ENCODE results near the gene WWOX.
"Not testable (repeated sequence)": the region's sequence is repeated elsewhere in the genome, so short reads cannot be mapped to it uniquely, and the experiment has no call there.

The WWOX gene

DNA sequence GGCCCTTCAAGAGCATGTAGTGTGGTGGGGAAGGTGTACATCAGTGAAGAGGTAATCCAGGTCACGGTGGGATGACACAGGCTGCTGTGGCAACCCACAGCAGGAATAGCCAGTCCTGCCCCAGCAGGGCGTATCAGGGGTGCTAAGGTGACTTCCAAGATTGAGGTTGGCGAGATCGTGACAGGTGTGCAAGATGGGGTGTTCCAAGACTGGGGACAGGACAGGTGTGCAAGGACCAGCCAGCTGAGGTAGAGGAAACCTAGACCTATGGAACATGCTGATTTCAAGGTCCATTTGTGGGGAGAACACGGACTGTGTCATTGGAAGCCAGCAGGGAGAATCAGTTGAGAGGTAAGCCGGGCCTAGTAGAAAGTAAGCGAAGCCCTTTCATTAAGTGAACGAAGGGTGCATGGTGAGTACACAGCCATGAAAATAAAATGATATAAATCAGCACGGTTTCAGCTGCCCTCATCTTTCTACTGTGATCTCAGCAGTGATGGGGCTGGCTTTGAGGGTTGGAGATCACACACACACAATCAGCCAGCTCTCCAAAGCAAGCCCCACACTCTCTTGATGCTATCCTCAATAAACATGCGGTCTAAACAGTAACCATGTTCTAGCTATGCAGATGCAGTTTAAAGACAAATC lies 497.0 kb downstream of the WWOX start:
- DNase-seq: no peak

DNA sequence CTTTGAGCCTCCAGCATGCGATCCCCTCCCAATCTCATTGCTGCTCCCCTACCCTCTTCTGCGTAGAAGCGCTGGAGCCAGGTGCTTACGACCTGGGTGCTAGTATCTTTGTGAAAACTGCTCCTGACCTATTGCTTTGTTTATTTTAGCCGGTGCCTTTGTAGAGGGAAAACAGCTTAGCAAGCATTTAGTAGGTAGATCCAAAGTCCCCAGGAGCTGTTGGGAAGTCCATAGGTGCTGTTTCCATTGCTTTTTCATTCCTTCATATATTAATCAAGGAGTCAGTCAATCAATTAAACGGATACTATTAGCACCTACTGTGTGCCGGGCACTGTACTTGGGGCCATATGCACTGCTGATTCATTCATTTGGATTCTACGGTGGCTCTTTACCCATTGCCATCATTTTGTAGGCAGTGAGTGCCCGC lies 497.6 kb downstream of the WWOX start:
- DNase-seq: no peak

DNA sequence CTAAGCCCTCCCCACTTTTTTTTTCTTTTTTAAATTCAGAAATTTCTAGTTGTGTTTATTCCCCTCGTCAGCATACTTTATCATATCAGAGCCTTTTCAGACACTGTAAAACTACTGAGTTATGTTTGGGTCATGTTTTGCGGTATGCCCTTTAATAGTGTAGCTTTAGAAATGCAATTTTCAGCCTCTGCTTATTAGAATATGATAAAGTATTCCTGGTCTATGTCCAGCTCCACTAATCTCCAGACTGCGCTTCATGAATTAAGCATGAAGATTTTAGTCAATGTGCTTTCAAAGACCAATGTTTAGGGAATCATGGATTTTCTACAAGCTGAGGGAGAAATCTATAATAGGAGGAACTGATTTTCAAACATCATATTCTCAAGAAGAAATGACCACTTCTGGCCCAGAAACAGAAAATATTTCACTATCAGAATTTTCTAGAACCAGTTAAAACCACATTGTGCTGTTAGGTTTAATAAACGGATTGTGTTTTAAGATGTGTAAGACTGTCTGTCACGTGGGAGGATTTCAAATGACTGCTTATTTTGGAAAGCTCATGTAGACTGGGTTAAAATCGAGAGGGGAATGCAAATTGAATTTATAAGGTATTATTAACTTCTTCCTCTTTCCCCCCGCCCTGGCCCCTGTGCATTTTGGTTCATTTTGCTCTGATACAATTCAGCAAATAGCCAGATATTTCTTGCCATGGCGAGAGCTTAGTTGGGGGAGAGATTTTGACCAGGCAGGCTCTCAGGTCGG lies 498.5 kb downstream of the WWOX start:
- no peak for DNase-seq

DNA sequence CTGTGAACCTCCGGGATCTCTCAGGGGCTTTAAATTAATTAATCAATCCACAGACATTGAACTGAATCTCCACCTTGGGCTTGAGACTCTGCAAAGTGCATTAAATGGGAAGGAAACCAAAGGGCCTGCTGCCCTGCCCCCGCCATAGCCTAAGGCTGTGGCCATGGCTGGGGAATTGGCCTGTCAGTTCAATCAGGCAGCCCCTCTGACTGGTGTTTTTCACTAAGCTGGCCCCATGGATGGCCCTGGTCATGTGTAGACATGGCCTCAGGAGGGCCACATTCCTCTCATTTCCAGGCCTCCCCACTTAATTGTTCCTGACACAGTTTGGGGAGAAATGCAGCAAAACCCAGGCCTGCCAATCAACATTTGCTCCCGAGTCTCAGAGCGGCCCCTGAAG lies 499.8 kb downstream of the WWOX start:
- no peak for DNase-seq

DNA sequence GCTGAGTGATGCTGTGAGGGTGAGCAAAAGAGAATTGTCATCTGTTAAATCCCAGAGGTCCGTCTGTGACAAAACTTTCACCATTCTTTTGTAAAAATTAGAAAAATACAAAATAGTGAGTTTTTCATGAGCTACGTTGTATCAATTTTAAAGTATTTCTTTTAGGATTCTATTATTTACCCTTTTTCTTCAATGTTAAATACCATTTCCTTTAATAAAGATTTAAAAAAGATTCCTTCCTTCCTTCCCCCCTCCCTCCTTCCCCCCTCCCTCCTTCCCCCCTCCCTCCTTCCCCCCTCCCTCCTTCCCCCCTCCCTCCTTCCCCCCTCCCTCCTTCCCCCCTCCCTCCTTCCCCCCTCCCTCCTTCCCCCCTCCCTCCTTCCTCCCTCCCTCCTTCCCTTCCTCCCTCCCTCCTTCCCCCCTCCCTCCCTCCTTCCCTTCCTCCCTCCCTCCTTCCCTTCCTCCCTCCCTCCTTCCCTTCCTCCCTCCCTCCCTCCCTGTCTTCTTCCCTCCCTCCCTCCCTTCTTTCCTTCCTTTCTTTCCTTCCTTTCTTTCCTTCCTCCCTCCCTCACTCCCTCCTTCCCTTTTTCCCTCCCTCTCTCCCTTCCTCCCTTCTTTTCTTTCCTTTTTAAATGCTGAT lies 505.1 kb downstream of the WWOX start:
- DNase-seq: not testable (repeated sequence)

DNA sequence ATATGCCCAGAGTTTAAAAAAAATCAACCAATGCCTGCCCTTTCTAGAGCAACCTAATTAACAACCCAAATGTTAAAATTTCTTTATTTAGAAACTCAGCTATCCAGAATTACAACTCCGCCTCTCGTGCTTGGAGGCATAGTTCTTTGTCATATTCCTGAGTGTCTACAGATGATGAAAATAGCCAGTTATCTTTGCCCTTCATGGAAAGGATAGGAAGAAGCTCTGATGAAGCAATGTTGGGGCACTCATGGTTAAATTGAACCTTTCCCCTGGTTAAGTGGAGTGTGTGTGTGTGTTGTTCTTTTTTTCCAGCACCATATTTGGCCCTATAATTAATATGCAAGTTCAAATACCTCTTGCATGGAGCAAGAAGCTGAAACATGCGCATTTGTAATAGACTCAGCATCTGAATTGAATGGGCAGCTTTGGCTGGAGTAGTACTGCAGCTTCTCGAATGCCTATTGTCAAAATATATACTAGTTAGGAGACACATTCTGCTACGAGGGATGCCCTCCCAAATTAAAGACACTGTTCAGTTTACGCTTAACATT lies 506.2 kb downstream of the WWOX start:
- no peak for DNase-seq

DNA sequence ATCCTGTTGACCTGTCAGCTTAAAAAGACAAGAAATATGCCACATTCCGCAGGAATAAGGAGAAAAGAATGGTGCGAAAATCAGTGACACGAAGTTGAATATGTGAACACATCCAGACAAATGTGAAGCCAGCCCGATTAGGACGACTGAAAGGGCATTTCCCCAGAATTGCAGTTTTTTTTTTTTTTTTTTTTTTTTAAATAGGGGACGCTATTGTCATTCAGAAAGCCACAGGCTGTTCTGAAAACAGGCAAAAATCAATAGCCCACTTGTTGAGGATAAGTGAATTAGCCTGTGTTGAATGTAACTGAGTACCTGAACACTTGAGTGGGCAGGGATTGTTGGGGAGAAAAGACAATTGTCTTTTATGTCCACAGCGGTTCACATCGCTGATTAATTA lies 507.1 kb downstream of the WWOX start:
- DNase-seq: peak; percentile 43

DNA sequence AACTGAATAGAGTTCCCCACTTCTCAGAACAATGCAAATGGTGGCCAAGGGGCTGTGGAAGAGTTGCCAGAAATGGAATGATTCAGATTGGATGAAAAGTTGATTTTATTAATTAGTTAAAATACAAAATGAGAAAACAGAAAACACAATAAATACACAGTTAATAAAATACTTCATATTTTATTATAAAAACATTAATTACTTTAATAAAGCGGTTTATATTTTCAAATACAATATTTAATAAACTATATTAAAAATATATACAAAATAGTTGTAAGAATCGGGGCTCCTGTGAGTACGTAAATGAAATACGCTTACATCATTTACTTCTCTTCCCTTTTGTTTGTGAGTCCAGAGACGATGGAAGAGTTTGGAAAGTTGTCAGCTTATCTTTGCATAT lies 507.6 kb downstream of the WWOX start:
- no peak for DNase-seq

DNA sequence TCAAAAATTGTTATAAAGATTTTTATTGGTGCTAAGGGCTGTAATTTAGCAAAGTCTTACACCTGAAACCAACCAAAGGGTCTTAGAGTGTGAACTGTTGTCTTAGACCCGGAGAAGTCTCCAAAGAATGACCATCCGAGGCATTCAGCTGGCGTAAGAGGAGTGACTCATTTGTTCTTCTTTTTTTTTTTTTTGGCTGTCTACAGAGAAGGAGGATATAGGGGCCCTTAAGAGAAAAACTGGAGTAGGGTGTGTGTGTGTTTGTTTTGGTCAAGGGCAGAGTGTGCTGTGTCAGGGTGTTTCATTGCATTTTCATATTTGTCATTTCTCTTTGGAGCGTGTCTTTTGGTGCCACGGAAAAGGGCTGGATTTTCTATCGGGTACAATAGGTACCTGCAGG lies 508.0 kb downstream of the WWOX start:
- no peak for DNase-seq

DNA sequence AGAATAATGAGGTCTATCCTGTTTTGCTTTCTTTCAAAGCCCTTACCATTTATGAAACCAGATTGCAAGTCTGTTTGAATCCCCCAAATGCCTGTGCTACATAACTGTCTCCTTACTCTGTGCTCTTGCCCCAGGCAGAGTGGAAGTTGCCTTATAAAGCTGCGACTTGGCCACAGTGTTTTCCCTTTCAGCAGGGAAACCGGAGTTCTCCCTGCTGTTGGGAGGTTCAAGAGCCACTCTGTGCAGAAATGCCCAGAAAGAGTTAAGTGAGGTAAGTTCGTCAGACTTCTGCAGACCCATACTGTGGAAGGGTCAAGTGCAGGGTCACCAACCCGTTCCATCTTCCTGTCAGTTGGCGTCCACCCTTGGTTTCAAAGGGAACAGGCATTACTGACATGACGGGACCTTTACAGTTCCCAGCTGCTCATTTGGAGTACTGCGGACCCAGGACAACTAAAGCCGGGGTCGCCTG lies 508.9 kb downstream of the WWOX start:
- no peak for DNase-seq

DNA sequence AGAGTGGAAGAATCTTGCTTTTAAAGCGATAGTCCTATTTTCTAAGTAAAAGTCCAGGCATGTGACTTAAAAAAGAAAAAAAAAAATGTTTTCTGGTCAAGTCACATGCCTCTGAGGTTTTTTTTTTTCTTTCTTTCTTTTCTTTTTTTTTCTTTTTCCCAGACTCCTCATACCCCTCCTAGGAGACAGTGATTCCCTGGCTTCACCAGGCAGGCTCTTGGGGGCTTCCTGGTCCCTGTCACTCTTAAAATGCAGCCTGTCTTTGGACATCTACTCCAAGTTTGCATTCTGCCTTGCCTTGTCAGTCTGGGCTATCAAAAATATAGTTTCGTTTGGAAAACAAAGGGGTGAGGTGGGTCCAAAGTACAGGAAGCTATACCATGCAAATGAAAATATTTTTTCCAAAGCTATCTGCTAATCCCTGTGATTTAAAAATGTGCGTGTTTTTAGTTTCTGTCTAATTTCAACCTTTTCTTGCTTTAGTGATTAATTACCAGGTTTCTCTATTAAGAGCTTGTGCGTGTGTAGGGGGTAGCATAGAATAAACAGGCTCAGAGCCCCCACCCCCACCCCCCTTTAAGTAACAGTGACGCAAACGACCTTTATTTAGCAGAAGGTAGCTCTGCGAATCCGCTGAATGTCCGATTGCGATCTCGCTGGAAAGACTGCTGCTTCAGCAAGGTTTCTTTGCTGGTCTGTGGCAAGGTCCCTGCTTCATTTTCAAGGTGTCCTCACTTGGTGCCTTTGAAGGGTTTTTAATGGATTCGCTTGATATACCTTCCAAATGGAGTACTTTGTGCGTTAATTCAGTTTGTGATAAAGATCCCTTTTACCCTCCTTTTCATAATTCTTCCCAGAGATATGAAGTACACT lies 510.2 kb downstream of the WWOX start:
- DNase-seq: peak; percentile 35

DNA sequence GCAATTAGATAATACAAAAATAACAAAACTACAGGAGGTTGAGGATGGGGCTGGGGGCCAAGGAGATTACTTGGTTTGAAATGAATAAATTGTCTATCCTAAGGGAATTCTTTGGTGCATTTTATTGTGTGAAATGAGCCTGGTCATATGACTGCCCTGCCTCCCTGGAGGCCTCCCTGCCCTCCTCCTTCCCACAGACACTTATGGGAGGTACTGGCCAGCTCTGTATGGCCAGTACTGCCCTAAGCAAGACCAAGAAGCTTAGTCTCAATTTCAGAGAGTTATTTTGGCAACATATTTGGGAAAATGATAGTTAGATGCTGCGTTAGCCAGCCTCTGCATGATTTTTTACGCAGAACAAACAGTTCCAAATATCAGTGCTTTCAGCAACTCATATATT lies 511.9 kb downstream of the WWOX start:
- no peak for DNase-seq

DNA sequence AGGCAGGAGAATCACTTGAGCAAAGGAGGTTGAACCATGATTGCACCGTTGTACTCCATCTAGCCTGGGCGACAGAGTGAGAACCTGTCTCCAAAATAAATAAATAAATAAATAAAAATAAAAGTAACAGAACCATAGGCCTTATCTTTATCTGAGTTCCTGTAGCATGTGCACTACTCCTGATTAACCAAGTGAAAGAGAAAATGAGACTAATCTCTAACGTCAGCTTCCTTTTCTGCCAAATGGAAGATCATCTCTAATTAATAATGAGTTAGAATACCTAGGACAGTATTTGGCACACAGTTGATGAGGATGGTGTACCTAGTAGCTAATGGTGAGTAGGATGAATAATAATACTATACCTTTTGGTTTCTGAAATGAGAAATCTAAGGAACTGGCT lies 520.4 kb downstream of the WWOX start:
- DNase-seq: no peak

DNA sequence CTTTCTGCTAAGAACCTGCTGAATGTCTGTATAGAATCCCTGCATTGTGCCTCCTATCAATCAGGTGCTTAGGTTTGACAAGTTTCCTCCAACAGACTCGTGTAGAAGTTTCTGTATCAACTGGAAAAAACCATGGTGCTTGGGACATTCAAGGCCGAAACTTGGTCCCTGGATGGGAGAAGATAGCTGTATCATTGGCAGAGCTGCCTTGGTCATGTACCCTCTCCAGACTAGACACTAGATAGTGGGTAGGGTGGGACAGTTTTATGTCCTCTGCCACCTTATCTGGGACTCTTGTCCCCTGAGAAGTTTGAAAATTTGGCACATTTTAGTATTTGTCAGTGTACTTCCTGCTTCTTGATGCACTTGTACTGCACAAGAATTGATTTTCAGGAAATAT lies 520.8 kb downstream of the WWOX start:
- no peak for DNase-seq

DNA sequence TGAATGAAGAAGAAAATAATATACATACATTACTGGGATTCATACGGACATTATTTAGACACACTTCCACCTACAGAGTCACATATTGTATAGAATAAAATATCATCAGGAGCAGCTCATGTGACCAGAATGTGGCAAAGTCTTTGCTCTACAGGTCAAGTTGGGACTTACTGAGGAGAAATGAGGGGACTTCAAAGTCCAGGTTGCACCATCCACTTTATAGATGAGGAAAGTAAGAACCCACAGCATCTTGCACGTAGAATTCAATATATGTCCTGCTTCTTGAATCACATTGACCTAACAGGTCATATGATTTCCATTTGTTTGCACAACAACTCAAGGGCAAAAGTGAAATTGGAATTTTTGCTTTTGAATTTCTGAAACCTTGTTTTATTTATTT lies 524.3 kb downstream of the WWOX start:
- no peak for DNase-seq

DNA sequence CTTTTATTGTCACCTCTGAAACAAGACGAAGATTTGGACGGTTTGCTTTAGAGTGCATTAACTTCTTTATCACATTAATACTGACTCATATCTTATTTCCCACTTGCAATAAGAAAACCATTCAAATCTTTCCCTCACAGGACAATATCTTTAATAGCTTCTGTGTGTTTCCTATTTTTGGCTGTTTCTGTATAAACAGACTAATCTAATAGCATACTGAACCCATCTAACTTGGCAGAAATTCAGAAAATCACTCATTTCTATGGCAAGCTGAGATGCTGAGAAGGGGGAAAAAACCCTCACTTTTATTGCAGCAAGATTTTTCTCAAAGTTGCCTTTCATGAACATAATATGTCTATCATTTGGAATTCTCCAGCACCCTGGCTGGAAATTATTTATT lies 524.9 kb downstream of the WWOX start:
- DNase-seq: no peak

DNA sequence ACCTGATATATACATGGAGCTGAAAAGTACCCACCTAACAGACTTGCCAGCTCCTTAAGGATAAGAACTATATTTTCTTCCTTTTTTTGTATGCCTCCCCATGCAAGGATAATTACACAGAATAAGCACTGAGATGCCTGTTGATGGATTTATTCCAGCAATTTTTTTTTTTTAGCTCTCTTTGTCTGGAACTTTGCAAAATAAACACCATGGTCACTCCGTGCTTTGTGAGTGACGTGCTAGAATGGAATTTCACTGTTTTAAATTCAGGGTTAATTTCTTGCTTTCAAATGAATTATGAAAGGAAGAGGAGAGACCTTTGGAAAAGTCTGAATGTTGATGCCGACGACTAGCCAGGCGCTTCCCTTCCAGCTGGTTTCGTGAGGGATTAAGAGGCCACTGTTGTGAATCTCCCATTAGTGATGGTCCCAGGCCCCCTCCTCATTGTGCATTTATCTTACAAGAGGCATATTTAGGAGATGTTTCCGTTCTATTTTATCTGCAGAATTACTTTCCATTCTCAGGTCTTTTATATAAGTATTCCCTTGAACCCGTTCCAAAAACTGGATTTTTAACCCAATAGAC lies 529.1 kb downstream of the WWOX start:
- no peak for DNase-seq

DNA sequence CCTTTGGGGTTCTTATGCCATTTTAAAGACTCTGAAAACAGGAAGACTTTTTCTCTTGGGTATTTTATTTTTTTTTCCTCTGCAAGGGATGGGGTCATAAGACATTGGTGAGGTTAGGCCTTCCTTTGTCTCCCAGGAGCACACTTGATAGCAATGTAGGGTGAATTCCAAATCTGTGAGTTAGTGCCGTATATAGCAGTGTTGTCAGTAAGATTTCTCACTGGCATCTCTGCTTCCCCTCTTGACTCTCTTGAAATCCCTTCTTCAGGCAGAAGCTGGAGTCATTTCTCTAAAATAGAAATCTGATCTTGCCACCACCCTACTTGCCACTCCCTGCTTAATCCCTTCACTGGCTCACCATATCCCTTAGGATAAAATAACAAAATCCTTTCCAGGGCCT lies 529.7 kb downstream of the WWOX start:
- DNase-seq: no peak

DNA sequence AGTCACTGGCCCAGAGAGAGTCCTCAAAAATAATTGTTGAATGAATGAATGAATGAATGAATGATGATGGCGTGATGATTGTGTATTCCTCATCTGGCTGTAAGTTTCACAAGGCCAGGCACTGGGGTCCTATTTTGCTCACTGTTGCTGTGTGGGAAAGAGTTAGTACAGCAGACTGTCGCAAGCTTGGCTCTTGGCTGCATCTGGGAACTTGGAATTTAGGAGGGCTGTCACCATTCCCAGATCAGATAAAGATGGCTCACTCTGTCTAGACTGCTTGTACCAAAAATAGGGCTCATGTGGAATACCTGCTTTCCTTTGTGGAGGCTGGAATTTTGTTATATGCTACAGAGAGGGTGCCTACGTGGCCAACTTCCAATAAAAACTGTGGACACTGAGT lies 530.6 kb downstream of the WWOX start:
- no peak for DNase-seq

DNA sequence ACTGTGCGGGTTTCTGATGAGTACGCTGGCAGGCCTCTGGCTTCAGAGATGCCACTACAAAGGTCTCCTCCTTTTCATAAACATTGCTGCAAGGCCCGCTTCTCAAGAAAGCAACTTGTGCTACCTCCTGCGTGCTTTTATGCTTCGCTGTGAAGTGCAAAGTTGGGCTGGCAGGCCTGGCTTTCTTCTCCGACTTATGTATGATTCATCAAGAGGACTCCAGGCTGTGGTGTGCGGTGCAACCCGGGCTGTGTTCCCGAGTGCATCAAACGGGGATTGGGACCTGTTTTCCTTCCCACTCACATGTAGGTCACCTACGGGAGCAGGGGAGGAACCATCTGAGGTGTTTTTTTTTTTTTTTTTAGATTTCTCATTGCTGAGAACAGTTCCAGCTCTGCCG lies 534.1 kb downstream of the WWOX start:
- no peak for DNase-seq

DNA sequence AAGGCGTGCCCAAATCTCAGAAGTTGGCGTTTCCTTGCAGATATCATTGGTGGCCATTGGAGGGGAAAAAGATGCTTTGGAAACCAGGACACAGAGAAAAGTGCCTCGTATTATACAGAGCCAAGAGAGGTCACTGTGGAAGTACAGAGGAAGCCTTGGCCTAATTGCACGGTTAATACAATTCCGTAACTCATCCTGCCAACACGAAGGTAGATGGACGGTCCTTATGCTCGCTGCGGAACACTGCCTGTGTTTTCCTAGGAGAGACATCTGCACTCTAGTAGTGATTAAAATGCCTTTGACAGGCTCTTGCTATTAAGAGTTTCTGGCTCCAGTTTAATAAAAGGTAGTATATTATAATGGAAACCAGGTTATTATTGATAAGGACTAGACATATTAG lies 536.4 kb downstream of the WWOX start:
- DNase-seq: no peak

DNA sequence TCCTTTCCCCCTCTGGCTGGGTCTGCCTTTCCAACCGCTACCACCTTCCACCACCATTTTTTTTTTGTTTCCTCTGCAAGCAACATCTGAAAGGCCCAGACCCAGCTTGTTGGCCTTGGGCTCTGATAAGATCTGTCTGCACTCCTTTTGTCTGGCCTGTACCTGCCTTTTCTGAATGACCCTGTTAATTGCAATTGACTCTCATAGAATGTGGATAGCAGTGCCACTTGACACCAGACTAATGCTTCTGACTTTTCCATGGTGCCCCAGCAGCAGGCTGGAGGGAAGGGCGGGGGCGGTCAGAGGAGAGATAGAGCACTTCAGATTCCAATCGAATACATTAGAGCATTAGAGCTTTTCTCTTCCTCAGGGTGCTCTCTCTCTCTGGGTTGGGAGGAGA lies 538.9 kb downstream of the WWOX start:
- peak; percentile 13 for DNase-seq

DNA sequence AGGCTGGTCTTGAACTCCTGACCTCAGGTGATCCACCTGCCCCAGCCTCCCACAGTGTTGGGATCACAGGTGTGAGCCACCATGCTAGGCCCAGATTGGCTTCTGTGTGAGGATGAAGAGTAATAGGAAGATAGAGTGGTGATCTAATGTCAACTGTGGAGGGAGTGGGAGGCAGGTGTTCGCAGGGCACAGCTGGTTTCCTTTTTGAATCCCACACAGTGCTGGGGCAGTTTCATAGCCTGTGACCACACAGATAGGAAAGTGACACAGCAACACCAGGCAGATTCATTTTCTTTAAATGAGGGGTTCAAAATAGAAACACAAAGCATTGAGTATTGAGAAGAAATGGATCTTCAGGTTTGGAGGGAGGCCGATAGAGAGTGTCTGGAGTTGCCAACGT lies 540.3 kb downstream of the WWOX start:
- no peak for DNase-seq

Measured in DMS79 (cell line).